OCI-LY1 (cell line): ENCODE data around the gene SLC37A1.

ENCODE experiments used
- EZH2 ChIP-seq: fragments of 200-600 bp; sonication (generic), shearing (Covaris generic); IDR thresholded peaks from 2 replicates; pipeline ENCODE4 v1.8.0; 2017; ENCODE audit warnings: borderline replicate concordance, mixed run types, mild to moderate bottlenecking, antibody characterized with exemption, low read length, moderate library complexity, mixed read lengths
- TF ChIP-seq, protein P1 (sequence below): fragments of 200-600 bp; sonication (generic), shearing (Covaris generic); IDR thresholded peaks from 2 replicates; pipeline ENCODE4 v1.5.1; 2017; ENCODE audit warnings: mild to moderate bottlenecking, antibody characterized with exemption, low read length, moderate library complexity, mixed read lengths

DNA sequence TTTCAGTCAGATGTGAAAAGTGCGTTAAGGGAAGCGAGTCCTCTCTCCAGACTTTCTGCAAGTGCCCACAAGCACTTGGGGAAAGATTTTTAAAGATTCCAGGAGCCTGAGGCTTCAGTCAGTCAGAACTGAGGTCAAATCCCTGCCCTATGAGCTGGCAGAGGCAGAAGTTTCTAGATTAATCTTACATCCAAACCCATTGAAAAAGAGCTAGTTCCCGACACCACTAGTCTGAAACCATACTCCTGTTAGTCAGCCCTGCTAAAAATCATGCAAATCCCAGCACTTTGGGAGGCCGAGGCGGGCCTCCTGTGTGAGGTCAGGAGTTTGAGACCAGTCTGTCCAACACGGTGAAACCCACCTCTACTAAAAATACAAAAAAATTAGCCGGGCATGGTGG is 38.6 kb upstream of the SLC37A1 start:
- TF ChIP-seq, protein P1, sequence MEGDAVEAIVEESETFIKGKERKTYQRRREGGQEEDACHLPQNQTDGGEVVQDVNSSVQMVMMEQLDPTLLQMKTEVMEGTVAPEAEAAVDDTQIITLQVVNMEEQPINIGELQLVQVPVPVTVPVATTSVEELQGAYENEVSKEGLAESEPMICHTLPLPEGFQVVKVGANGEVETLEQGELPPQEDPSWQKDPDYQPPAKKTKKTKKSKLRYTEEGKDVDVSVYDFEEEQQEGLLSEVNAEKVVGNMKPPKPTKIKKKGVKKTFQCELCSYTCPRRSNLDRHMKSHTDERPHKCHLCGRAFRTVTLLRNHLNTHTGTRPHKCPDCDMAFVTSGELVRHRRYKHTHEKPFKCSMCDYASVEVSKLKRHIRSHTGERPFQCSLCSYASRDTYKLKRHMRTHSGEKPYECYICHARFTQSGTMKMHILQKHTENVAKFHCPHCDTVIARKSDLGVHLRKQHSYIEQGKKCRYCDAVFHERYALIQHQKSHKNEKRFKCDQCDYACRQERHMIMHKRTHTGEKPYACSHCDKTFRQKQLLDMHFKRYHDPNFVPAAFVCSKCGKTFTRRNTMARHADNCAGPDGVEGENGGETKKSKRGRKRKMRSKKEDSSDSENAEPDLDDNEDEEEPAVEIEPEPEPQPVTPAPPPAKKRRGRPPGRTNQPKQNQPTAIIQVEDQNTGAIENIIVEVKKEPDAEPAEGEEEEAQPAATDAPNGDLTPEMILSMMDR = no peak
- TF ChIP-seq EZH2 = no peak
